Sciatic nerve (tissue), 1 donor: ENCODE data around the gene NXNL2. TPM values are rescaled to one million over a fixed set of nuclear protein-coding genes. Genes with fewer than 3 reads are reported as not detected.

Source experiments
- total RNA-seq: library from RNA; stranded (reverse); fragmentation: NEBNext Ultra II Directional; extraction: Animal tissue kit (Norgen Biotek cat#: 25700); gene quantifications from one replicate; pipeline ENCODE4 v1.2.1, GENCODE V29; 2021
- donor health status: DM: no; HTN: no; CAD: no.

NXNL2 gene
- total RNA-seq, 1 donor from 2014 or later = 1.3 TPM

Other genes starting within 250 kb of the NXNL2 start
- 98.0 TPM for gene SPIN1, start 146.7 kb upstream of the NXNL2 start, total RNA-seq